H1 (cell line): ENCODE measurements around the gene KIDINS220. TPM values are rescaled to one million over a fixed set of nuclear protein-coding genes. Genes with fewer than 3 reads are reported as not detected.
A peak's percentile ranks its signal among the peaks of the same experiment; 100 is the strongest.

Experiments
- ATF2 ChIP-seq: IDR thresholded peaks from 2 replicates; pipeline ENCODE4 v1.6.1; 2012; ENCODE audit warnings: low read length, inconsistent platforms
- CHD1 ChIP-seq: IDR thresholded peaks from 2 replicates; pipeline ENCODE4 v1.6.1; 2012; ENCODE audit warnings: low read depth, low read length, improper control_type of control experiment
- CHD2 ChIP-seq: IDR thresholded peaks from 2 replicates; pipeline ENCODE4 v1.6.1; 2012; ENCODE audit warnings: low read length, improper control_type of control experiment
- CTCF ChIP-seq, 3 experiments: IDR thresholded peaks; 1 replicate in 2 of 3; 2 replicates in 1 of 3; pipeline versions ENCODE4 v1.5.1 to v1.6.1; 2011; ENCODE audit warnings: low read length in 3 of 3, mild to moderate bottlenecking in 3 of 3, inconsistent platforms in 2 of 3, low read depth in 1 of 3, moderate library complexity in 1 of 3; ENCODE audit not compliant: insufficient read depth in 1 of 3; ENCODE audit errors: control extremely low read depth in 1 of 3
- EP300 ChIP-seq, 2 experiments: IDR thresholded peaks; 1 replicate in 1 of 2; 2 replicates in 1 of 2; pipeline ENCODE4 v1.6.1; 2011 to 2012; ENCODE audit warnings: low read depth in 2 of 2, low read length in 2 of 2, mild to moderate bottlenecking in 2 of 2, borderline replicate concordance in 1 of 2, inconsistent platforms in 1 of 2, moderate library complexity in 1 of 2
- FOSL1 ChIP-seq: IDR thresholded peaks from 2 replicates; pipeline ENCODE4 v1.6.1; 2011; ENCODE audit warnings: mild to moderate bottlenecking, low read depth, low read length, moderate library complexity; ENCODE audit not compliant: insufficient read depth
- JUN ChIP-seq: IDR thresholded peaks from 2 replicates; pipeline ENCODE4 v1.6.1; 2011; ENCODE audit warnings: low read depth, mild to moderate bottlenecking, improper control_type of control experiment, low read length
- KDM1A ChIP-seq: fragments of 200-600, 300-600 bp; sonication (generic); IDR thresholded peaks from 2 replicates; pipeline ENCODE4 v1.7.1; 2016; ENCODE audit warnings: mild to moderate bottlenecking, low read length, borderline replicate concordance
- KDM4A ChIP-seq: IDR thresholded peaks from one replicate; pipeline ENCODE4 v1.7.1; 2012; ENCODE audit warnings: low read depth, mild to moderate bottlenecking, moderate library complexity, low read length, inconsistent platforms; ENCODE audit not compliant: severe bottlenecking
- KDM5A ChIP-seq: fragments of 200-600 bp; IDR thresholded peaks from 2 replicates; pipeline ENCODE4 v1.7.1; 2012; ENCODE audit warnings: mild to moderate bottlenecking, low read length, inconsistent platforms, mixed read lengths
- POLR2A ChIP-seq, 2 experiments: IDR thresholded peaks; 1 replicate in 1 of 2; 2 replicates in 1 of 2; pipeline ENCODE4 v1.6.1; 2011; ENCODE audit warnings: low read depth in 2 of 2, low read length in 2 of 2, mild to moderate bottlenecking in 2 of 2; ENCODE audit errors: control extremely low read depth in 1 of 2
- RAD21 ChIP-seq, 2 experiments: IDR thresholded peaks in 1 of 2; conservative IDR thresholded peaks in 1 of 2; 2 replicates each; pipeline ENCODE4 v1.6.1; 2011; ENCODE audit warnings: low read depth in 2 of 2, low read length in 2 of 2, improper control_type of control experiment in 1 of 2, inconsistent platforms in 1 of 2, mild to moderate bottlenecking in 1 of 2, moderate library complexity in 1 of 2
- RBBP5 ChIP-seq: IDR thresholded peaks from 2 replicates; pipeline ENCODE4 v1.7.1; 2012; ENCODE audit warnings: low read depth, mild to moderate bottlenecking, inconsistent platforms, low read length, moderate library complexity, borderline replicate concordance
- RXRA ChIP-seq: IDR thresholded peaks from 2 replicates; pipeline ENCODE4 v1.6.1; 2011; ENCODE audit warnings: low read depth, mild to moderate bottlenecking, low read length, moderate library complexity; ENCODE audit not compliant: insufficient read depth
- SIX5 ChIP-seq: IDR thresholded peaks from 2 replicates; pipeline ENCODE4 v1.6.1; 2011; ENCODE audit warnings: mild to moderate bottlenecking, low read depth, low read length
- SP1 ChIP-seq: IDR thresholded peaks from 2 replicates; pipeline ENCODE4 v1.6.1; 2011; ENCODE audit warnings: low read depth, low read length
- TBP ChIP-seq: IDR thresholded peaks from 2 replicates; pipeline ENCODE4 v1.6.1; 2011; ENCODE audit warnings: low read depth, low read length, improper control_type of control experiment
- polyA plus RNA-seq, 7 experiments: library from polyadenylated mRNA; depleted of rRNA in 3 of 7; stranded (reverse) in 5 of 7; unstranded in 2 of 7; fragments of >200 nt in 5 of 7; fragments of 200-250 nt in 2 of 7; gene quantifications; 1 replicate in 5 of 7; 2 replicates in 1 of 7; 4 replicates in 1 of 7; pipeline versions ENCODE4 v1.2.1 to v1.2.3, GENCODE V29; 2011 to 2013; ENCODE audit warnings: missing spikeins in 2 of 7, mixed read lengths in 2 of 7
- total RNA-seq: library from RNA; stranded (reverse); fragmentation: NEBNext Ultra II Directional; extraction: Animal tissue kit (Norgen Biotek cat#: 25700); gene quantifications from 2 replicates; pipeline ENCODE4 v1.2.1, GENCODE V29; 2021
- TF ChIP-seq, protein P1 (sequence below): IDR thresholded peaks from 2 replicates; pipeline ENCODE4 v1.6.1; 2011; ENCODE audit warnings: low read depth, mild to moderate bottlenecking, low read length; ENCODE audit not compliant: insufficient read depth

Gene KIDINS220
- total and polyA plus RNA-seq, 2 of the 8 experiments (the other 6 are each of a cell fraction or from before 2014, with no cell fraction given), result 21.2 to 27.1 TPM

DNA sequence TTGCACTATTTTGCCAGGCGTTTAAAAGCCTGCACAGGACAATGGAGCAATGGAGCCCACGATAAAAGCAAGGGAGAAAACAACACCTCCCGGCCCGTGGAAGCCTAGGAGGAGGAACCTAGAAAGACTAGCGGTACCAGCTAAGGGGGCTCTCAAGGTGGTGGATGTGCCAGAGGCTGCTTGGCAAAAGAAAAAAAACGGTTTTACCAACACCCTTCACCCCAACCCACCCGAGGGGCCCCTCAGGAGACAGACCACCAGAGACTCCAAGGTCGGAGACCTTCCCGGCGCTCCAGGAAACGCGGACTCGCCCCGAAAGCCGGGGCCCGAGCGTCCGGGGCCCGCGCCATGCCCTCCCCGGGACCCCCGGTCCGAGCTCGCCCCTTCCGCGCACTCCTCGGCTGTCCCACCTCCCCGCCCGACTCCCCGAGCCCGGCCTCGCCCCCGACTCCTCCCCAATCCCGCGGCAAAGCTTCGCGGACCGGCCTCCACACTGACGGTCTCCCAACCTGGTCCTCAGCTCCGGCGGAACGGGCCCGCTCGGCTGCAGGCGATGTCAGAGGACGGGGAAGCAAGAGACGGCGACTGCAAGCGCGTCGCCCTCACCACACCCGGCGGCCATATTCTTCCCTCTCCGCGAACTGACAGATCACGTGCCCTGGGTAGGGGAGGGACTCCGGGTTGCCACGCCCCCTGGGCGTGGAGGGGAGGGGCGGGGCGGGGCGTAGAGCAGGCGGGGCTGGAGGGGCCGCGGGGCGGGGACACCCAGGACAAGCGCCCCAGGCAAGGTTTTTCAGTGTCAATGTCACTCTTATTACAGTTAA, at the start of gene KIDINS220 (continued):
- TF ChIP-seq ATF2, result no peak
- TF ChIP-seq CTCF (IDR thresholded peaks at IDR 0.05; ENCODE audit: control extremely low read depth in 1 of 3, insufficient read depth in 1 of 3, low read depth in 1 of 3, low read length in 3 of 3), result no peak
- TF ChIP-seq EP300 (IDR thresholded peaks at IDR 0.05; ENCODE audit: borderline replicate concordance in 1 of 2, low read depth in 2 of 2, low read length in 2 of 2), result no peak
- peak; percentile 70 for TF ChIP-seq KDM4A
- peak; percentile 100 for TF ChIP-seq RBBP5
- TF ChIP-seq SP1, result peak; percentile 42; the same call in 1 of the 2 replicates
- TF ChIP-seq RXRA, result no peak
- TF ChIP-seq KDM1A, result no peak
- no peak; the same call in 1 of the 2 replicates for TF ChIP-seq KDM5A
- TF ChIP-seq CHD1, result no peak
- TF ChIP-seq FOSL1, result no peak
- peak; percentile 70; the same call in 1 of the 2 replicates for TF ChIP-seq TBP
- TF ChIP-seq CHD2, result no peak
- no peak for TF ChIP-seq RAD21 (IDR thresholded peaks at IDR 0.05 in 1 of 2, conservative IDR thresholded peaks at IDR 0.05 in 1 of 2; ENCODE audit: low read depth in 2 of 2, low read length in 2 of 2)
- no peak for TF ChIP-seq JUN
- TF ChIP-seq, protein P1, sequence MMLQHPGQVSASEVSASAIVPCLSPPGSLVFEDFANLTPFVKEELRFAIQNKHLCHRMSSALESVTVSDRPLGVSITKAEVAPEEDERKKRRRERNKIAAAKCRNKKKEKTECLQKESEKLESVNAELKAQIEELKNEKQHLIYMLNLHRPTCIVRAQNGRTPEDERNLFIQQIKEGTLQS, result 0 out of 2 replicates have a peak, but pooled peaks have one; percentile 70
- TF ChIP-seq SIX5, result no peak
- TF ChIP-seq POLR2A (IDR thresholded peaks at IDR 0.05; ENCODE audit: control extremely low read depth in 1 of 2, low read depth in 2 of 2, low read length in 2 of 2), result peak in 1 of 2 experiments; percentile 78; a peak in 2 of 3 replicates
